Measurements from ENCODE around the gene RTP3.

RTP3 gene

GRCh38 chr3:46479696-46480095, 18.1 kb upstream of the RTP3 start:
- Mint-ChIP-seq H3K9me3 (peaks cover 9% of the 10 kb centered on the region), H3K36me3 (ENCODE audit: low read depth) (no peaks in the 10 kb centered on the region), H3K27ac (no peak overlapping the region), H3K27me3 (peaks cover 18% of the 10 kb centered on the region), H3K4me3 (no peak overlapping the region), H3K4me1 (ENCODE audit: low read depth) (no peaks in the 10 kb centered on the region)

GRCh38 chr3:46480491-46481195, 17.1 kb upstream of the RTP3 start:
- Mint-ChIP-seq H3K27me3 (peaks cover 13% of the 10 kb centered on the region), H3K4me1 (ENCODE audit: low read depth) (no peaks in the 10 kb centered on the region), H3K4me3 (no peak overlapping the region), H3K27ac (no peak overlapping the region), H3K36me3 (ENCODE audit: low read depth) (no peaks in the 10 kb centered on the region), H3K9me3 (no peaks in the 10 kb centered on the region)

GRCh38 chr3:46481636-46482035, 16.1 kb upstream of the RTP3 start:
- Mint-ChIP-seq H3K9me3 (no peaks in the 10 kb centered on the region), H3K4me3 (no peak overlapping the region), H3K27ac (no peak overlapping the region), H3K4me1 (ENCODE audit: low read depth) (no peaks in the 10 kb centered on the region), H3K36me3 (ENCODE audit: low read depth) (no peaks in the 10 kb centered on the region), H3K27me3 (peaks cover 9% of the 10 kb centered on the region)

DNA sequence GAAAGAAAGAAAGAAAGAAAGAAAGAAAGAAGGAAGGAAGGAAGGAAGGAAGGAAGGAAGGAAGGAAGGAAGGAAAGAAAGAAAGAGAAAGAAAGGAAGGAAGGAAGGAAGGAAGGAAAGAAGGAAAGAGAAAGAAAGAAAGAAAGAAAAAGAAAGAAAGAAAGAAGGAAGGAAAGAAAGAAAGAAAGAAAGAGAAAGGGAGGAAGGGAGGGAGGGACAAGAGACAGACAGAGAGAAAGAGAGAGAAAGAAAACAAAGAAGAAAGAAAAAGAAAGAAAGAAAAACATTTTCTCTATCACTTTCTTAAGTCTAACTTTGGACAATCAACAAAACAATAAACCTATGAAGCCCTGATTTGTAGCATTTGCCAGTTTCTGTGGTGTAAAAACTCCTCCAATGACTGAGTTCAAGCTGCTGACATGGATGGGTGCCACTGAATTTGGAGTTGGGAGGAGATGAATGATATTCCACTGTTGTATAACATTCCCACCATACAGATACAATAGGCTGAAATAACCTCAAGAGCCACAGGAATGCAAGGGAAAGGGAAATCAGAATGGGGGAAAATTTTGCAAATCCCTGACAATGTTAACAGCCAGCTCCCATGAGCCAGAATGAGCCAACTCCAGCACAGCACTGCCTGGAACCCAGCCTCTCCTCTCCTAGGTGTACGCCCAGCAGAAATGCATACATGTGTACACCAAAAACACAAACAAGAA, 15.0 kb upstream of the RTP3 start:
- Mint-ChIP-seq H3K9me3 (no peaks in the 10 kb centered on the region), H3K4me3 (no peak overlapping the region), H3K27me3 (peaks cover 7% of the 10 kb centered on the region), H3K36me3 (ENCODE audit: low read depth) (no peaks in the 10 kb centered on the region), H3K27ac (no peak overlapping the region), H3K4me1 (ENCODE audit: low read depth) (no peaks in the 10 kb centered on the region)

DNA sequence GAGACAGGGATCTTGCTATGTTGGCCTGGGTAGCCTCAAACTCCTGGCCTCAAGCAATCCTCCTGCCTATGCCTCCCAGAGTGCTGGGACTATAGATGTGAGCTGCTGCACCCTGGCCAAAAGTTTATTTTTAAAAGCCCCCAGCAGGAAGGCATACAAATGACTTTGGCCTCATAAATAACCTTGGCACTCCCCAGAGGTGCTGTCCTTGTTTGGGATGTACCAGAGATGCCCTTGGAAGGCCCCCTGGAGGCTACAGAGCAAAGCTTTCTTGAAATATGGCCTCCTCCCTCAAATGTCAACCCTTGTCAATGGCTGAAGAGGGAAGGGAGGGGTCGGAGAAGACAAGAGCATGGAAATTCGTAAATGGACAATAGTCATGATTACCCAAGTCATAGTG, 14.0 kb upstream of the RTP3 start:
- Mint-ChIP-seq H3K4me3 (no peak overlapping the region), H3K27me3 (peaks cover 9% of the 10 kb centered on the region), H3K36me3 (ENCODE audit: low read depth) (no peaks in the 10 kb centered on the region), H3K4me1 (ENCODE audit: low read depth) (peaks cover 4% of the 10 kb centered on the region), H3K27ac (no peak overlapping the region), H3K9me3 (no peaks in the 10 kb centered on the region)

- H3K36me3 Mint-ChIP-seq (ENCODE audit: low read depth), result no peaks in the 10 kb centered on the region
- H3K27ac Mint-ChIP-seq, result no peak overlapping the region
- H3K27me3 Mint-ChIP-seq, result peaks cover 5% of the 10 kb centered on the region
- H3K9me3 Mint-ChIP-seq, result no peaks in the 10 kb centered on the region
- peaks cover 10% of the 10 kb centered on the region for H3K4me1 Mint-ChIP-seq (ENCODE audit: low read depth)
- H3K4me3 Mint-ChIP-seq, result no peak overlapping the region
These were observed 13.4 kb upstream of the RTP3 start for GRCh38 chr3:46484388-46484787.

DNA sequence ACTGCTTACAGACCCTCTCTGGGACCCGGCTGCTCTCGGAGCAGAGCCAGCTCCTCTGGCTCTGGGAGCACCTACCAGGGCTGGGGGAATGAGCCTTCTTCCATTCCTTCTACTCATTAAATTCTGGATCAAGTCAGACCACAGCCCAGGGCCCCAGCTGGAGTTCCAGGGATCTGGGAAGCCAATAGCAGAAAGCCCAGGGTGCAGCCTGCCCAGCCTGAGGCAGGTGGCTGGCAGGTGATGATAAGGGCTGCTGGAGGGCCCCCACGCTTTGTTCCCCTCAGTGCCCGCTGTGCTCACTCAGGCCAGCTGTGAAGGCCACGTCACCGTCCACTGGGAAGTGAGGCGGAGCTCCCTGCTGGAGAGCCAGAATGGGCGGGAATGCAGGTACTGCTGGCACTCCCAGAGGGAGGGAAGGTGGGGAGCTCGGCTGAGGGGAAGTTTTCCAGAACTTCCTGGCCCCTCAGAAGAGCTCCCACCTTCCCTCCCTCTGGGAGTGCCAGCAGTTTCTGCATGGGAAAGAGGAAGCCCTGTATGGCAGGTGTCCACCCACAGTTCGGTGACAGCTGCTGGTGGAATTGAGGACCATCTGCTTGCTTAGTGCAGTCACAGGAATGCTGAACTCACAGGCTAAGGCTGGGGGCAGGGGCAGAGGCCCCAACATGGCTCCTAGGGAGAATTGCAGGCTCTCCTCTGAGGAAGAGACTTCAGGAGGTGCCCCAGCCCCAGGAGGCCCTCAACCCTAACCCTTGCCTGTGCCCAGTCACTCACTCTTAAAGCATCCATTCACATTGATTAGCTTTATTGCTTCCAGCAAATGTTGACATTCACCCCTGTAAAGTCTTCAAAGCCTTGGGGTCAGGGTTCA, 12.6 kb upstream of the RTP3 start:
- no peak overlapping the region for H3K4me3 Mint-ChIP-seq
- H3K27me3 Mint-ChIP-seq, result peaks cover 5% of the 10 kb centered on the region
- H3K4me1 Mint-ChIP-seq (ENCODE audit: low read depth), result peaks cover 10% of the 10 kb centered on the region
- no peak overlapping the region for H3K27ac Mint-ChIP-seq
- no peaks in the 10 kb centered on the region for H3K36me3 Mint-ChIP-seq (ENCODE audit: low read depth)
- no peaks in the 10 kb centered on the region for H3K9me3 Mint-ChIP-seq

DNA sequence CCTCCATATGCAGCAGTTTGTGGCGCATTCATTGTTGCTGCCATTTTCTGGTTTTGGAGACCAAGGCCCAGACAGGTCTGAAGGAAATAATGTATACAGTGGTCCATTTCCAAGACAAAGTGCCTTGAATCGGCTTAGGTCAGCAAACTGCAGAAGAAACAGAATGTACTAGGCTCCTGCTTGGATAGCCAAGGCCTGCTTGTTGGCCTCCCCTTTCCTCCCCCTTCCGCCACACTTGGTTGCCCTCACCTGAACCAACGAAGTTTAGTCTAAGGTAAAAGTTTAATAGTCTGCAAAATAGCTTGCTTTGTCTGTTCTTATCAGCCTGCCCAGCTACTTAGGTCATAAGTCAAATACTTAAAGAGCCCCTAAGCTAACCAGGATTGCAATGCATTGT, 12.0 kb upstream of the RTP3 start:
- H3K4me1 Mint-ChIP-seq (ENCODE audit: low read depth), result peaks cover 10% of the 10 kb centered on the region

GRCh38 chr3:46488735-46489361, 8.9 kb upstream of the RTP3 start:
- no peak overlapping the region for H3K27ac Mint-ChIP-seq

More for the DNA sequence above, 12.0 kb upstream of the RTP3 start:
- Mint-ChIP-seq H3K9me3 (no peaks in the 10 kb centered on the region), H3K27ac (no peak overlapping the region), H3K36me3 (ENCODE audit: low read depth) (no peaks in the 10 kb centered on the region), H3K4me3 (no peak overlapping the region), H3K27me3 (peaks cover 5% of the 10 kb centered on the region)

DNA sequence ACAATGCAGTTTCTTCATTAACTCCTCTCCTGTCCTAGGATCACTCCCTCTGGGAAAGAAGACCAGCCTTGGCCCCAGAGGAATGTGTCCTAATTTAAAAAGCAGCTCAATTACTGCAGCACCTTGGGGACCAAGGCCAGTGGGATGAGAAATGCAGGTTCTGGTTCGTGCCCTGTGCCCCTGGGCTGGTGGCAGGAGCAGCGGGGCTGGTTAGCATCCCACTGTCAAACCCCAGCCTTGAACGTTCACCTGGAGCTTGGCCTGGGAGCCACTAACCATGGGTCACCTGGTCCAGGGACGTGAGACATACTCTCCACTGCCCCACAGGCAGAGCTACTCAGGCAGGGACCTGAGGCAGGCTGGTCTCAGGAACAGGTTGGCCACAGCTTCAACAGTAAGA, 8.4 kb upstream of the RTP3 start:
- Mint-ChIP-seq H3K9me3 (no peaks in the 10 kb centered on the region), H3K27ac (no peak overlapping the region), H3K4me3 (no peak overlapping the region), H3K27me3 (peaks cover 5% of the 10 kb centered on the region), H3K36me3 (ENCODE audit: low read depth) (no peaks in the 10 kb centered on the region), H3K4me1 (ENCODE audit: low read depth) (peaks cover 10% of the 10 kb centered on the region)

More at GRCh38 chr3:46488735-46489361, 8.9 kb upstream of the RTP3 start:
- H3K9me3 Mint-ChIP-seq, result no peaks in the 10 kb centered on the region
- peaks cover 5% of the 10 kb centered on the region for H3K27me3 Mint-ChIP-seq
- no peak overlapping the region for H3K4me3 Mint-ChIP-seq
- H3K36me3 Mint-ChIP-seq (ENCODE audit: low read depth), result no peaks in the 10 kb centered on the region
- peaks cover 10% of the 10 kb centered on the region for H3K4me1 Mint-ChIP-seq (ENCODE audit: low read depth)

GRCh38 chr3:46489875-46490274, 7.9 kb upstream of the RTP3 start:
- Mint-ChIP-seq H3K36me3 (ENCODE audit: low read depth) (no peaks in the 10 kb centered on the region), H3K4me3 (no peak overlapping the region), H3K27me3 (peaks cover 5% of the 10 kb centered on the region), H3K4me1 (ENCODE audit: low read depth) (peaks cover 10% of the 10 kb centered on the region), H3K27ac (no peak overlapping the region), H3K9me3 (no peaks in the 10 kb centered on the region)

GRCh38 chr3:46490338-46491084, 7.3 kb upstream of the RTP3 start:
- H3K27me3 Mint-ChIP-seq, result peaks cover 5% of the 10 kb centered on the region
- no peaks in the 10 kb centered on the region for H3K9me3 Mint-ChIP-seq
- no peaks in the 10 kb centered on the region for H3K36me3 Mint-ChIP-seq (ENCODE audit: low read depth)
- H3K4me3 Mint-ChIP-seq, result no peak overlapping the region
- H3K27ac Mint-ChIP-seq, result no peak overlapping the region
- peaks cover 10% of the 10 kb centered on the region for H3K4me1 Mint-ChIP-seq (ENCODE audit: low read depth)

GRCh38 chr3:46491089-46492070, 6.4 kb upstream of the RTP3 start:
- Mint-ChIP-seq H3K27ac (no peak overlapping the region), H3K36me3 (ENCODE audit: low read depth) (no peaks in the 10 kb centered on the region), H3K4me1 (ENCODE audit: low read depth) (peaks cover 10% of the 10 kb centered on the region), H3K27me3 (peaks cover 5% of the 10 kb centered on the region), H3K4me3 (no peak overlapping the region), H3K9me3 (no peaks in the 10 kb centered on the region)

All from stimulated activated naive CD8-positive, alpha-beta T cell treated with anti-CD3 and anti-CD28 coated beads, Interleukin-15, Interleukin-2, amounts not matched to agents 100 ng/mL and 50 ng/mL, for 24 hours (primary cell).